SK-N-SH treated with all-trans-retinoic acid at 6 μM for 48 hours (cell line): ENCODE data around the gene TASP1.

Experiments
- RARB ChIP-seq: fragments of 250-450 bp; sonication (Bioruptor Pico); IDR thresholded peaks from 2 replicates; pipeline ENCODE4 v1.8.0; 2021; ENCODE audit warnings: mild to moderate bottlenecking, moderate library complexity
- TCF4 ChIP-seq: fragments of 250-450 bp; sonication (Bioruptor Pico); IDR thresholded peaks from 2 replicates; pipeline ENCODE4 v1.8.0; 2021; ENCODE audit warnings: mild to moderate bottlenecking, moderate library complexity, borderline replicate concordance
- ZFP3 ChIP-seq: fragments of 250-450 bp; sonication (Bioruptor Pico); IDR thresholded peaks from 2 replicates; pipeline ENCODE4 v1.5.0; 2020; ENCODE audit warnings: mild to moderate bottlenecking, moderate library complexity
- ZNF8 ChIP-seq: fragments of 450-650 bp; formaldehyde crosslinking; IDR thresholded peaks from 2 replicates; pipeline ENCODE4 v1.5.0; 2020; ENCODE audit warnings: mild to moderate bottlenecking, moderate library complexity
- TF ChIP-seq, protein P1 (sequence below): fragments of 250-450 bp; sonication (Bioruptor Pico); IDR thresholded peaks from 2 replicates; pipeline ENCODE4 v1.8.0; 2020; ENCODE audit warnings: mild to moderate bottlenecking, moderate library complexity, borderline replicate concordance

DNA sequence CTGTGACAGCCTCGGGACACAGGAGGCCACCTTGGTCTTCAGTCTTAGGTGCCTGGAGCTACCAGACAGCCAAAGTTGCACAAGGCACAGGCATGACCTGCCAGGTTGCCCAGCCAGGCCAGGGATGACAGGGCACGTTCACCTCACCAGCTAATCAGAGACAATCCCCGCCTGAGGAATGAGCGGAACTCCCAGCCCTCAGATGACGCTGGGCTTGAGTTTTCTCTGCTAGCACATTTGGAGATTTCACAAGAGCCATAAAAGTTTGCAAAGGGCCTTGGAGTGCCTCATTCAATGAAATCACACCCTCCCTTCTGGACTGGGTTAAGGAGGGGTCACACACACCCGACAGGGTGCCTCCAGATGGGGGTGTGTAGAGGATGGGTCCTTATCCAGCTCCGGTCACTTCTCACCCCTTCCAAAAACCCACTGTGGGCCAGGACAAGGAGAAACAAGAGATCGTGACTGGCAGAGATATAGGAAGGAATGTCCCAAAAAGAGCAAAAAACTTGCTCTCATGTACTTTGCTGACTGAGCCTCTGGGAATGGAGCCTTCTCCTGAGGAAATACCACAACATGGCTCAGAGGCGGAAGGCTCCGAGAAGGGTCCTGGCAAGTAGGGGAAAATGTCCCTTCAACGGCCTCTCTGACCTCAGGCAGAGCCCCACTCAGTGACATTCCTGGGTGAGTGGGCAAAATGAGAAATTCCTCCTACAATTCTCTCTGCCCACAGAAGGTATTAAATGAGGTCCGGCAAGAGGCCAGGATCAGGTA is 296.1 kb downstream of the TASP1 start:
- no peak for TF ChIP-seq RARB
- no peak for TF ChIP-seq ZNF8 (CRISPR knock-in tag)
- TF ChIP-seq ZFP3 (CRISPR knock-in tag) = no peak
- TF ChIP-seq, protein P1, sequence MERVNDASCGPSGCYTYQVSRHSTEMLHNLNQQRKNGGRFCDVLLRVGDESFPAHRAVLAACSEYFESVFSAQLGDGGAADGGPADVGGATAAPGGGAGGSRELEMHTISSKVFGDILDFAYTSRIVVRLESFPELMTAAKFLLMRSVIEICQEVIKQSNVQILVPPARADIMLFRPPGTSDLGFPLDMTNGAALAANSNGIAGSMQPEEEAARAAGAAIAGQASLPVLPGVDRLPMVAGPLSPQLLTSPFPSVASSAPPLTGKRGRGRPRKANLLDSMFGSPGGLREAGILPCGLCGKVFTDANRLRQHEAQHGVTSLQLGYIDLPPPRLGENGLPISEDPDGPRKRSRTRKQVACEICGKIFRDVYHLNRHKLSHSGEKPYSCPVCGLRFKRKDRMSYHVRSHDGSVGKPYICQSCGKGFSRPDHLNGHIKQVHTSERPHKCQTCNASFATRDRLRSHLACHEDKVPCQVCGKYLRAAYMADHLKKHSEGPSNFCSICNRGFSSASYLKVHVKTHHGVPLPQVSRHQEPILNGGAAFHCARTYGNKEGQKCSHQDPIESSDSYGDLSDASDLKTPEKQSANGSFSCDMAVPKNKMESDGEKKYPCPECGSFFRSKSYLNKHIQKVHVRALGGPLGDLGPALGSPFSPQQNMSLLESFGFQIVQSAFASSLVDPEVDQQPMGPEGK (CRISPR knock-in tag) = no peak
- no peak for TF ChIP-seq TCF4
